ENCODE data around the gene RBFOX1.

RBFOX1 gene

GRCh38 chr16:7640334-7640733, 307.7 kb downstream of the RBFOX1 start:
- no peak for TF ChIP-seq CTCF (IDR thresholded peaks at IDR 0.05; ENCODE audit: low read depth, low read length, missing control alignments)
- Histone ChIP-seq H3K36me3 (replicated peaks) (no peaks in the 10 kb centered on the region), H3K27ac (no peak overlapping the region), H3K27me3 (replicated peaks) (no peaks in the 10 kb centered on the region), H3K4me3 (ENCODE audit: low read depth, low read length) (no peak overlapping the region)
- DNase-seq = no peak
- in situ Hi-C loops (cut with HindIII; ENCODE audit: low pct_ligation_motif_present, low sequenced_read_pairs) = no loop called here

GRCh38 chr16:7644176-7644575, 311.5 kb downstream of the RBFOX1 start:
- no peak for TF ChIP-seq CTCF (IDR thresholded peaks at IDR 0.05; ENCODE audit: low read depth, low read length, missing control alignments)
- in situ Hi-C loops (cut with HindIII; ENCODE audit: low pct_ligation_motif_present, low sequenced_read_pairs) = no loop called here
- no peak overlapping the region for H3K27ac ChIP-seq
- H3K36me3 ChIP-seq (replicated peaks) = no peaks in the 10 kb centered on the region
- H3K27me3 ChIP-seq (replicated peaks) = no peaks in the 10 kb centered on the region
- no peak overlapping the region for H3K4me3 ChIP-seq (ENCODE audit: low read depth, low read length)
- no peak for DNase-seq

- Histone ChIP-seq H3K4me3 (ENCODE audit: low read depth, low read length) (no peak overlapping the region), H3K27me3 (replicated peaks) (no peaks in the 10 kb centered on the region), H3K36me3 (replicated peaks) (no peaks in the 10 kb centered on the region), H3K27ac (no peak overlapping the region)
- in situ Hi-C loops (cut with HindIII; ENCODE audit: low pct_ligation_motif_present, low sequenced_read_pairs) = no loop called here
- DNase-seq = no peak
- TF ChIP-seq CTCF (IDR thresholded peaks at IDR 0.05; ENCODE audit: low read depth, low read length, missing control alignments) = no peak
Observed at GRCh38 chr16:7644811-7645210, 312.2 kb downstream of the RBFOX1 start.

GRCh38 chr16:7646821-7647500, 314.3 kb downstream of the RBFOX1 start:
- no peaks in the 10 kb centered on the region for H3K27me3 ChIP-seq (replicated peaks)
- TF ChIP-seq CTCF (IDR thresholded peaks at IDR 0.05; ENCODE audit: low read depth, low read length, missing control alignments) = no peak
- in situ Hi-C loops (cut with HindIII; ENCODE audit: low pct_ligation_motif_present, low sequenced_read_pairs) = no loop called here
- no peak overlapping the region for H3K4me3 ChIP-seq (ENCODE audit: low read depth, low read length)
- DNase-seq = no peak
- no peak overlapping the region for H3K27ac ChIP-seq
- H3K36me3 ChIP-seq (replicated peaks) = no peaks in the 10 kb centered on the region

GRCh38 chr16:7650431-7650830, 317.8 kb downstream of the RBFOX1 start:
- in situ Hi-C loops (cut with HindIII; ENCODE audit: low pct_ligation_motif_present, low sequenced_read_pairs) = no loop called here
- H3K27ac ChIP-seq = no peak overlapping the region

More at GRCh38 chr16:7650431-7650830, 317.8 kb downstream of the RBFOX1 start:
- no peak for TF ChIP-seq CTCF (IDR thresholded peaks at IDR 0.05; ENCODE audit: low read depth, low read length, missing control alignments)
- H3K27me3 ChIP-seq (replicated peaks) = no peaks in the 10 kb centered on the region
- DNase-seq = no peak
- H3K4me3 ChIP-seq (ENCODE audit: low read depth, low read length) = no peak overlapping the region
- no peaks in the 10 kb centered on the region for H3K36me3 ChIP-seq (replicated peaks)

Measured in brain microvascular endothelial cell (primary cell).